GM10248 (cell line): ENCODE measurements around the gene TRAPPC14.
A peak's percentile ranks its signal among the peaks of the same experiment; 100 is the strongest.

ENCODE experiments used
- CTCF ChIA-PET: fragments of 300-600 bp; sonication (Branson Sonifier 250); formaldehyde crosslinking; extraction: SDS; loops from one replicate; lab custom pipeline; 2021; ENCODE audit warnings: antibody characterized with exemption; lab: Yijun Ruan, JAX
- POLR2A ChIA-PET: fragments of 350-650 bp; sonication (Branson Sonifier 250); formaldehyde crosslinking; extraction: SDS; loops from one replicate; lab custom pipeline; 2020; ENCODE audit warnings: antibody characterized with exemption; lab: Yijun Ruan, JAX
- DNase-seq: peaks from one replicate; pipeline ENCODE4 v3.0.0; 2012; ENCODE audit errors: extremely low spot score
- TF ChIP-seq, protein P1 (sequence below): IDR thresholded peaks from 2 replicates; pipeline ENCODE4 v1.5.1; 2012; ENCODE audit warnings: mild to moderate bottlenecking, low read depth; ENCODE audit errors: extremely low read depth, missing control alignments, control extremely low read depth

The TRAPPC14 gene

DNA sequence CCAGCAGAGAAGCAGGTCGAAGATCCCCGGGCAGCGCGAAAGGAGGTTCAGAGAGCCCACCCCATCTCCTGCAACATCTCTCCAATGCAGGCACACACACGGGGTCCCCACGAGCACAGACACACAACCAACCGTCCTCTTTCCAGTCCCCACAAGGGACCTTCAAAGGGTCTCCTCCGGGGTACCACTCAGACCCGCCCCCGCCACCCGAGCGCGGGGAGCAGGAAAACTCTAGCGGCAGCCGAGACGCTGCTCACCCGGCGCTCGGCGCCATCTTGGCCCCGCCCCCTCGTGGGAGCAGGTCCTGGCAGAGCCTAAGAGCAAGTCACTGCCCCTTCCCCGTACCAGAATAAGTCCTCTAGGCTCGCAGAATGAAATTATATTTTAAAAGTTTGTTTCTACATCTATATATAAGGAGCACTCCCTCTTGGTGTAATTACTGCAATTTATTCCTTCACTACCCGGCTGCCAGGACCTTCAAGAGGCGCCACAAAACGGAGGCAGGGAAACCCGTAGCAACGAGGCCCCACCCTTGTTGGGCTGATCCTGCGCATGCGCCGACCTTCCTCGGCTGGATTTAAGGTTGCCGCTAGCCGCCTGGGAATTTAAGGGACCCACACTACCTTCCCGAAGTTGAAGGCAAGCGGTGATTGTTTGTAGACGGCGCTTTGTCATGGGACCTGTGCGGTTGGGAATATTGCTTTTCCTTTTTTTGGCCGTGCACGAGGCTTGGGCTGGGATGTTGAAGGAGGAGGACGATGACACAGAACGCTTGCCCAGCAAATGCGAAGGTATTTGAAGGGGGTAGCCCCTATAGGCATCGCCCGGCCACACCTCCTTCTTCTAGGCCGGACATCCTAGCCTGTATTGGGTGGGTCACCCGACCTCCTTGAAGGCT lies 39.2 kb downstream of the TRAPPC14 start, which contains the start of the genes CNPY4 and TAF6:
Gene CNPY4 (plus strand): TSS at position 563 of the 898 bp plus-strand sequence. CDS start 111 bp downstream, at position 674.
Gene TAF6 (minus strand): TSS at position 287 of the 898 bp plus-strand sequence. CDS start 5,149 bp downstream, outside the sequence.
- peak; percentile 99 for DNase-seq
- ChIA-PET POLR2A (no interaction called here), CTCF (interaction anchor here (6.3 kb wide), 1 partner anchor 13 kb away, joined by 53 read pairs; no protein-coding TSS in a partner anchor)
- TF ChIP-seq, protein P1, sequence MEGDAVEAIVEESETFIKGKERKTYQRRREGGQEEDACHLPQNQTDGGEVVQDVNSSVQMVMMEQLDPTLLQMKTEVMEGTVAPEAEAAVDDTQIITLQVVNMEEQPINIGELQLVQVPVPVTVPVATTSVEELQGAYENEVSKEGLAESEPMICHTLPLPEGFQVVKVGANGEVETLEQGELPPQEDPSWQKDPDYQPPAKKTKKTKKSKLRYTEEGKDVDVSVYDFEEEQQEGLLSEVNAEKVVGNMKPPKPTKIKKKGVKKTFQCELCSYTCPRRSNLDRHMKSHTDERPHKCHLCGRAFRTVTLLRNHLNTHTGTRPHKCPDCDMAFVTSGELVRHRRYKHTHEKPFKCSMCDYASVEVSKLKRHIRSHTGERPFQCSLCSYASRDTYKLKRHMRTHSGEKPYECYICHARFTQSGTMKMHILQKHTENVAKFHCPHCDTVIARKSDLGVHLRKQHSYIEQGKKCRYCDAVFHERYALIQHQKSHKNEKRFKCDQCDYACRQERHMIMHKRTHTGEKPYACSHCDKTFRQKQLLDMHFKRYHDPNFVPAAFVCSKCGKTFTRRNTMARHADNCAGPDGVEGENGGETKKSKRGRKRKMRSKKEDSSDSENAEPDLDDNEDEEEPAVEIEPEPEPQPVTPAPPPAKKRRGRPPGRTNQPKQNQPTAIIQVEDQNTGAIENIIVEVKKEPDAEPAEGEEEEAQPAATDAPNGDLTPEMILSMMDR, result no peak

DNA sequence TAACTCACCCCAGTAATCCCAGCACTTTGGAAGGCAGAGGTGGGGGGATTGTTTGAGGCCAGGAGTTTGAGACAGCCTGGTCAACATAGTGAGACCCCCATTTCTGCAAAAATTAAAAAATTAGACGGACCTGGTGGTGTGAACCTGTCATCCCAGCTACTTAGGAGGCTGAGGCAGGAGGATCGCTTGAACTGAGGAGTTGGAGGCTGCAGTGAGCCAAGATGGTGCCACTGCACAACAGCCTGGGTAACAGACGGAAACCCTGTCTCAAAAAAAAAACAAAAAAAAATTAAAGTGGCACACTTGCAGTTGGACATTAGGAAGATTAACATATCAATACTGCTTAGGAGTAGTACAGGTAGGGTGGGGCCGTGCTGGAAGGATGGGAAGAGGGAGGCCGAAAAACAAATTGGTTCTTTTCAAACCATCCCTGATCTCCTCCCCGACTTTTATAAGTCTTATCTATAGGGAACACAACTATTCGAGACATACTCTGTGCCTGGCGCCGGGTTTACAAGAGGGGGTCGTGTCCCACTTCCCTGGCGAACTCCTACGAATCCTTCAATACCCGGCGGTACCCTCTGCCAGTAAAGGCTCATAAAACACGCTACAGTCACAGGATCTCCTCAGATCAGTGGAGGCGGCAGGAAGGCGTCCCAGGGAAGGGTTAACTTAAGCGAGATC lies 40.0 kb downstream of the TRAPPC14 start:
- ChIA-PET CTCF (no interaction called here), POLR2A (no interaction called here)
- TF ChIP-seq, protein P1, result no peak
- no peak for DNase-seq

DNA sequence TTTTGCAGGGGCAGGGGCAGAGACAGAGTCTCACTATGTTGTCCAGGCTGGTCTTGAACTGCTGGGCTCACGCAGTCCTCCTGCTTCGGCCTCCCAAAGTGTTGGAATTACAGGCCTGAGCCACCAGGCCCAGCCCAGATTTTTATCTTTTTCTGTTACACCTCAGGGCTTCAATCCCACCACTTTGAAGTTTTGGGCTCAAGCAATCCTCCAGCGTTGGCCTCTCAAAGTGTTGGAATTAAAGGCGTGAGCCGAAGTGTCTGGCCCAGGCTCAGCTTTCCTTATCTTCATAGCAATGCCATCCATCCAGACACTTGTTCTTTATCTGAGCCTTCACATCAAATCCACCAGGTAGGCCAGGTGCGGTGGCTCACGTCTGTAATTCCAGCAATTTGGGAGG lies 43.5 kb downstream of the TRAPPC14 start:
- TF ChIP-seq, protein P1, result no peak
- POLR2A ChIA-PET, result no interaction called here
- DNase-seq, result no peak
- CTCF ChIA-PET, result interaction anchor here (1.2 to 2.7 kb wide), 3 partner anchors 10 to 17 kb away, joined by 3 to 9 read pairs (median 5); no protein-coding TSS in a partner anchor

DNA sequence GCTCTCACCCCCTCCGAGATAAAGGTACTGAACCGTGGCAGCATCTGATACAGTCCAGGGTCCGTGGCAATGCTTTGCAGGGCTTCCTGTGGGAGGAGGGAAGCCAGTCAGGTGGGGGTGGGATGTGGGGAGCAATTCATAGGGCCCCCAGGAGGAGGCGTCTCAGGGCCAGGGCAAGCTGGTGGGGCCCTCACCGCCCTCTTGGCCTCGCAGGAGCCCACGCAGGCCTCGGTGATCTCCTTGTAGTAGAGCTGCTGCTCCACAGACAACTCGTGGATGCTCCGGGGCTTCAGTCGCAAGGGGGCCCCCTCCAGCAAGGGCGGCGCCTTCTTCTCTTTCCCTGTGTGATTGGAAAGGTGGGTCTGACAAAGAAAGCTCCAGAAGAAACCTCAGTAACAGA lies 46.6 kb downstream of the TRAPPC14 start:
- TF ChIP-seq, protein P1, result no peak
- POLR2A ChIA-PET, result no interaction called here
- DNase-seq, result no peak
- CTCF ChIA-PET, result interaction anchor here (0.8 to 2.7 kb wide), 3 partner anchors 10 to 29 kb away, joined by 3 to 14 read pairs (median 3); partner anchors contain the start of genes AP4M1 and MCM7

DNA sequence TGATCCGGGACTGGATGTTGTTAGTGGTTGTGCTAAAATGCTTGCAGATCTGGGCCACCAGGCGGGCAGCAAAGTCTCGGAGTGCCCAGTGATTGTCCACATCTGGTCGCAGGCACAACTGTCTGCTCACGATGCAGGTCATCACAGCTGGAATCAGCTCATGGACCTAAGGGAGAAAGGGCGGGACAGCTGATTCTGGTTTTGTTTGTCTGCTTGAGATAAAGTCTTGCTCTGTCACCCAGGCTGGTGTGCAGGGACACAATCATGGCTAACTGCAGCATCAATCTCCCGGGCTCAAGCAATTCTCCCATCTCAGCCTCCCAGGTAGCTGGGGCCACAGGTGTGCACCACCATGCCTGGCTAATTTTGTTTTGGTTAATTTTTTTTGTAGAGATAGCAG lies 47.4 kb downstream of the TRAPPC14 start:
- TF ChIP-seq, protein P1, result no peak
- ChIA-PET CTCF (interaction anchor here (0.8 to 2.7 kb wide), 3 partner anchors 9 to 20 kb away, joined by 3 to 14 read pairs (median 3); partner anchors contain the start of genes AP4M1 and MCM7), POLR2A (no interaction called here)
- DNase-seq, result no peak
